ENCODE data around the gene IFRD2.
A peak's percentile ranks its signal among the peaks of the same experiment; 100 is the strongest.

The IFRD2 gene

DNA sequence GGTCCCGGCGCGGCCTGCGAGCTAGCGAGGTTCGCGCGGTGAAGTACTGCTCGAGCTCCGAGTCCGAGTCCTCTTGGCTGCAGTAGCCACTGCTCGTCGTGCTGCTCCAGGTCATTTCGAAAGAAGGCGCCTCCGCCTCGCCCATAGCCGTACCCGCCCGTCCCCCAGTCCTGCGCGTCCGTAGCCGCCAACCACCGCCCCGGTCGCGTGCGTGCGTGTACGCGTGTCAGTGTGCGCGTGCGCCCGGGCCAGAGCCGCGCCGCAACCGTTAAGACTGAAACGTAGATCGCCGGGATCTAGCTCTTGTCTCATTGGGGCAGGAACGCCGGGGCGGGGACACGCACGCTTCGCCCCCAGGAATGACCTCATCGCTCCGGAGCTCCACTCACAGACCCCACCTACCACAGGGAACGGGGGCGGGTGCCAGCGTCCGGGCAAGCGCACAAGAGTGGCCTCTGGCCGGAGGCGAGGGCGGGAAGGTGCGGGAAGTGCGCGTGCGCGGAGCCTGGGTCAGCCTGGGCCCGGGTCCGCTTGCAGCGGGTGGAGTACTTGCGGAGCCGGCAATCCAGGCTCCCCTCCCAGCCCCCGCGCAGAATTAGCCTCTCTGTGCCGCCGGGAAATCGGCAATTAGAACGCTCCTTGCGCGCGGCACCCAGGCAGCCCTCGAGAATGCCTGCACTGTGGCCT lies 45.1 kb upstream of the IFRD2 start:
- DNase-seq (ENCODE audit: insufficient read length, low spot score): peak; percentile 100
- TF ChIP-seq, protein P1, sequence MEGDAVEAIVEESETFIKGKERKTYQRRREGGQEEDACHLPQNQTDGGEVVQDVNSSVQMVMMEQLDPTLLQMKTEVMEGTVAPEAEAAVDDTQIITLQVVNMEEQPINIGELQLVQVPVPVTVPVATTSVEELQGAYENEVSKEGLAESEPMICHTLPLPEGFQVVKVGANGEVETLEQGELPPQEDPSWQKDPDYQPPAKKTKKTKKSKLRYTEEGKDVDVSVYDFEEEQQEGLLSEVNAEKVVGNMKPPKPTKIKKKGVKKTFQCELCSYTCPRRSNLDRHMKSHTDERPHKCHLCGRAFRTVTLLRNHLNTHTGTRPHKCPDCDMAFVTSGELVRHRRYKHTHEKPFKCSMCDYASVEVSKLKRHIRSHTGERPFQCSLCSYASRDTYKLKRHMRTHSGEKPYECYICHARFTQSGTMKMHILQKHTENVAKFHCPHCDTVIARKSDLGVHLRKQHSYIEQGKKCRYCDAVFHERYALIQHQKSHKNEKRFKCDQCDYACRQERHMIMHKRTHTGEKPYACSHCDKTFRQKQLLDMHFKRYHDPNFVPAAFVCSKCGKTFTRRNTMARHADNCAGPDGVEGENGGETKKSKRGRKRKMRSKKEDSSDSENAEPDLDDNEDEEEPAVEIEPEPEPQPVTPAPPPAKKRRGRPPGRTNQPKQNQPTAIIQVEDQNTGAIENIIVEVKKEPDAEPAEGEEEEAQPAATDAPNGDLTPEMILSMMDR (IDR thresholded peaks at IDR 0.05; ENCODE audit: insufficient read depth, missing control alignments): no peak
- no peak for FAIRE-seq

DNA sequence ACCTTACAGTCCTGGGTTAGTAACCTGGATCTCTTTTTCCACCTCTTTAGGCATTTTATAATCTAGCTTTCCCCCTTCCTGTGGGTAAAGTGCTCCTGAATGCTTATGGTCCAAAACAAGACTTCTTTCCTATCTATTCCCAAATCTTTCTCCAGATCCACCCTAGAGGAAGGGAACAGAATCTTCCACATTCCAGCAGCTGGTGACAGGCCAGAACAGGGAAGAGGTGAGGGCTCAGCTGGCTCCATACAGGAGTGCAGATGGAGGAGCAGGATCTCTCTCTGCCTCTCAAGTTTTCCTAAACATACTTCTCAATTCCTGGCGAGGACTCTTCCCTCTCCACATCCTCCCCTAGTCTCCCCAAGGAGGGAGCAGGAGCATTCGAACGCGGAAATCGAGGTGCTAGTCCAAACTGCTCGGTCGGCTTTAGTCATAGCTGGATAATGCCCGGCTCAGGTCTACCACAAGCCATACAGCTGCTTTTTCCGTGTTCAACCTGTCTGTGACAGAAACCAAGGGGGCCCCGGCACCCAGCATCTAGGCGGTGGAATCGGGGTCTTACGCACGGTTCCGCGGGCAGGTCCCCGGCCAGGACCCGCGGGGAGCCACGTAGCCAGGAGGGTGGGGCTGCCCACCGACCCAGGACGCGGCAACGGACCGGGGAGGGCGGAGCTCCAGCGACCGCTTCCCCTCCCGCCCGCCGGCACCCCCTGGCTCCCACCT lies 44.4 kb upstream of the IFRD2 start:
- DNase-seq (ENCODE audit: insufficient read length, low spot score) (no peak), FAIRE-seq (no peak)
- TF ChIP-seq, protein P1 (IDR thresholded peaks at IDR 0.05; ENCODE audit: insufficient read depth, missing control alignments): no peak

DNA sequence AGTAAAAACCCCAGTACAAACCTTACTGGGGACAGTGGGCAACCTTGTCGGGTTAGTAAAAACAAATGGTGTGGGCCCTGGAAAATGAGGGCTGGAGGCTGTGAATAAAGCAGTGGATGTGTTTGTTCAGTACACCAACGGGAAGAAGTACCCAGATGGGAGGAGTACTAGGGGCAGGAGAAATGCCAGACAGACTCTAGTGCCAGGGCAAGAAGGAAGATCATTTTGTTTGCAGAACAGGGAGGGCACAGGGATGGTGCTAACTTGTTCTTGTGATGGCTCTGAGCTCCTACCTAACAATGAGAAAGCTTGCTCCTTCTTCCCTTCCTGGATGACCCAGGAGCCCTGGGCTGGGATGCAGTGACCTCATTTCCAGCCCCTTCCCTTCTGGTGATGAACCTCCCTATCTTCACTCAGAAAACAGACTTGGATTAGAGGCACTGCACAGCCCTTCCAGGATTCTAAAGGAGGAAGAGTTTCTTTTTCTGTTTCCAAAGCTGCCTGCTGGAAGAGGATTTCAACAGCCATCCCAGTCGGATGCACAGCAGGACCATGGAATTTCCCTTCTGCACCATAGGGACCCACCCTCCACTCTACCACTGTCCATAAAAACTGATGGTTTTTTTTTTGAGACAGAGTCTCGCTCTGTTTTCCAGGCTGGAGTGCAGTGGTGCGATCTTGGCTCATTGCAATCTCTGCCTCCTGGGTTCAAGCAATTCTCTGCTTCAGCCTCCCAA lies 42.3 kb upstream of the IFRD2 start:
- DNase-seq (ENCODE audit: insufficient read length, low spot score) (no peak), FAIRE-seq (no peak)
- TF ChIP-seq, protein P1 (IDR thresholded peaks at IDR 0.05; ENCODE audit: insufficient read depth, missing control alignments): no peak

DNA sequence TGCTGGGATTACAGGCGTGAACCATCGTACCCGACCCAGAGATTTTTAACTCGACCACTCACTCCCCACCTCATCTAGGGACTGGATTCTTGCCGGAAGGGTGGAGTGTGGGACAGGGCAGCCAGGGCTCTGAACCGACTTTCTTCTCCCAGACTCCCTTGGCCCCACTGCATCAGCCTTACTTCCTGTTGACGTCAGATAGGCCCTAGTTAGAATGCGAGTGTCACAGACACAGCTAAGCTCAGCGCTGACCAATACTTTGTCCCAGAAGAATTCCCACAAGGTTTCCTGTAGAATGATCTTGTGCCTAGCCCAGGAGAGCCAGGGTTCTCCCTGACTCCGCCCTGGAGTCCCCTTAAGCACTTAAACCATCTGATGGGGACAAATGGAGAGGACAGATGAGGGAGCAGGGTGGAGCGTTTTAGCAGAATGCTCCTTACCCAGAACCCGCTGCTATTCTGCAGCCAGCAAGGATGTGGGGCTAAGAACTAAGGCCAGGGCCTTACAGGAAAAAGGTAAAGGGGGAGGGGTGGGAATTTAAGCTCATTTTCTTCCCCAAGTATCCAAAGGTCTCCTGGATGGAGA lies 41.6 kb upstream of the IFRD2 start:
- FAIRE-seq (no peak), DNase-seq (ENCODE audit: insufficient read length, low spot score) (no peak)
- TF ChIP-seq, protein P1 (IDR thresholded peaks at IDR 0.05; ENCODE audit: insufficient read depth, missing control alignments): no peak

DNA sequence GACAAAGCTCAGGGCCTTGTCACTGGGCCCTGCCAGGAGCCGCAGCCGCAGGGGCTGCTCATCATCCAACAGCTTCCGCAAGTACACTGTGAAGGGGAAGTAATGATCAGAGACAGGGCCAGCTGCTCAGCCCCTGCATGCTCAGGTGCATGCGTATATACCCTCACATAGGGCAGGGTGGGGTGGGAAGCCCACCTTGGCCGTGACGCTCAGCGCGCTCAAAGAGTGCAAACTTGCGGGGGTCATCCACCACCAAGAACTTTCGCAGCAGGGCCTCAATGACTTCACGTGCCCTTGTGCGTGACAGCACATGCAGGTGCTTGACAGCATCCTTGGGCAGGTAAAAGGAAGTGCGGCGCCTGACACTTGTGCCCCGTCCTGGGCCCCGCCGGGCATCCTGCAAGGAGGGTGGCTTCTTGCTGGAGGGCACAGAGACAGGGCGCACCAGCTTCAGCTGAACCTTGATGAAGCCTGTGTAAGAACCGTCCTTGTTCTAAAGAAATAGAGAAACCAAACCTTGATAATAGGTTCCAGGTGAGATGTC lies 39.2 kb upstream of the IFRD2 start:
- no peak for DNase-seq (ENCODE audit: insufficient read length, low spot score)
- TF ChIP-seq, protein P1 (IDR thresholded peaks at IDR 0.05; ENCODE audit: insufficient read depth, missing control alignments): no peak
- no peak for FAIRE-seq

DNA sequence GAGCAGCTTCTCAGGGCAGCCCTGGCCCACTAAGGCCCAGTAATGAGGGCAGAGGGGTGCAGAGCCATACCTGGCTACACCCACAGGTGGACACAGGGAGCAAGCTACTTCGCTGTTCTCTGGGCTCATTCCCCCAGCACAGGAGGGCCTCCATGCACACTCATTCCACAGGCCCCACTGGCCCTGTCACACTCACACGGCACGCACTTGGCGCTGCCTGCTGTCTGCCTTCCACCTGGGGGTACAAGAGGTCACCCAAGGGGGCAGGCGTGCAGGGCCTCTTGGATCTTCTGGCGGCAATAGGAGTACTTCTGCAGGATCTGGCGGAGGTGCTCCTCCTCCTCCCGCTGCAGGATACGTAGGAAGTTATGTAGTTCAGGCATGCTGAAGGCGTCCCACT lies 38.1 kb upstream of the IFRD2 start:
- FAIRE-seq (no peak), DNase-seq (ENCODE audit: insufficient read length, low spot score) (no peak)
- TF ChIP-seq, protein P1 (IDR thresholded peaks at IDR 0.05; ENCODE audit: insufficient read depth, missing control alignments): no peak
